Hematopoietic multipotent progenitor cell (in vitro differentiated cells): ENCODE measurements around the gene CCBE1. TPM values are rescaled to one million over a fixed set of nuclear protein-coding genes. Genes with fewer than 3 reads are reported as not detected.

Source experiments
- DNase-seq, 3 donors: peaks; one replicate each; pipeline ENCODE4 v3.0.0-alpha.2; 2011 to 2015; ENCODE audit warnings: low read depth in 2 of 3, low spot score in 2 of 3
- total RNA-seq: library from RNA; depleted of rRNA; stranded (reverse); fragments of >200 nt; gene quantifications from one replicate; pipeline ENCODE4 v1.2.3, GENCODE V29; 2012

CCBE1 gene
- total RNA-seq, 1 donor = under 0.01 TPM

- no peak for DNase-seq
These were observed 187.5 kb downstream of the CCBE1 start for GRCh38 chr18:59509481-59510442.

- DNase-seq = no peak
These were observed 191.9 kb downstream of the CCBE1 start for GRCh38 chr18:59505356-59505755.

- no peak for DNase-seq
These were observed 194.7 kb downstream of the CCBE1 start for GRCh38 chr18:59502274-59503175.

- no peak for DNase-seq
These were observed 195.3 kb downstream of the CCBE1 start for GRCh38 chr18:59501920-59502273.

GRCh38 chr18:59500765-59501164 is 196.5 kb downstream of the CCBE1 start:
- DNase-seq = no peak

- no peak for DNase-seq
These were observed 198.6 kb downstream of the CCBE1 start for GRCh38 chr18:59498506-59499086.

- DNase-seq = no peak
These were observed 204.3 kb downstream of the CCBE1 start for GRCh38 chr18:59492756-59493421.

- no peak for DNase-seq
These were observed 208.3 kb downstream of the CCBE1 start for GRCh38 chr18:59488899-59489298.

- no peak for DNase-seq
These were observed 211.8 kb downstream of the CCBE1 start for GRCh38 chr18:59485382-59485781.

GRCh38 chr18:59484561-59485328 is 212.5 kb downstream of the CCBE1 start:
- DNase-seq = no peak

- DNase-seq = no peak
These were observed 213.1 kb downstream of the CCBE1 start for GRCh38 chr18:59484131-59484530.

- no peak for DNase-seq
These were observed 215.8 kb downstream of the CCBE1 start for GRCh38 chr18:59481436-59481835.

GRCh38 chr18:59479776-59480175 is 217.4 kb downstream of the CCBE1 start:
- no peak for DNase-seq

GRCh38 chr18:59478591-59478990 is 218.6 kb downstream of the CCBE1 start:
- DNase-seq = no peak

- DNase-seq = no peak
These were observed 219.4 kb downstream of the CCBE1 start for GRCh38 chr18:59477849-59478248.

GRCh38 chr18:59470561-59471121 is 226.6 kb downstream of the CCBE1 start:
- no peak for DNase-seq

- DNase-seq = no peak
These were observed 227.6 kb downstream of the CCBE1 start for GRCh38 chr18:59469463-59470180.

GRCh38 chr18:59468821-59469220 is 228.4 kb downstream of the CCBE1 start:
- DNase-seq = no peak

- no peak for DNase-seq
These were observed 229.7 kb downstream of the CCBE1 start for GRCh38 chr18:59467497-59467896.
